Adipocyte (in vitro differentiated cells): Measurements from ENCODE around the gene ASCC3.
A peak's percentile ranks its signal among the peaks of the same experiment; 100 is the strongest.

Experiments used
- DNase-seq: peaks from one replicate; pipeline ENCODE4 v3.0.0-alpha.2; 2015; ENCODE audit warnings: low read depth
- H3K27me3 ChIP-seq: replicated peaks from 2 replicates; pipeline ENCODE4 v1.7.0; 2013; ENCODE audit warnings: mild to moderate bottlenecking, low read length, moderate library complexity; ENCODE audit not compliant: control insufficient read depth, insufficient read depth
- H3K36me3 ChIP-seq: 2 replicates; pipeline ENCODE4 v1.7.0; 2013; ENCODE audit warnings: low read length, mild to moderate bottlenecking, moderate library complexity; ENCODE audit not compliant: control insufficient read depth, insufficient read depth, severe bottlenecking
- H3K4me1 ChIP-seq: 2 replicates; pipeline ENCODE4 v1.7.0; 2013; ENCODE audit warnings: mild to moderate bottlenecking, low read length, moderate library complexity; ENCODE audit not compliant: control insufficient read depth, insufficient read depth
- H3K4me3 ChIP-seq: 2 replicates; pipeline ENCODE4 v1.7.0; 2013; ENCODE audit warnings: mild to moderate bottlenecking, low read length, moderate library complexity
- H3K9ac ChIP-seq: 2 replicates; pipeline ENCODE4 v1.7.0; 2013; ENCODE audit warnings: mild to moderate bottlenecking, low read length, moderate library complexity
- H3K9me3 ChIP-seq: 2 replicates; pipeline ENCODE4 v1.7.0; 2013; ENCODE audit warnings: mild to moderate bottlenecking, low read length, moderate library complexity; ENCODE audit not compliant: control insufficient read depth

ASCC3 gene

DNA sequence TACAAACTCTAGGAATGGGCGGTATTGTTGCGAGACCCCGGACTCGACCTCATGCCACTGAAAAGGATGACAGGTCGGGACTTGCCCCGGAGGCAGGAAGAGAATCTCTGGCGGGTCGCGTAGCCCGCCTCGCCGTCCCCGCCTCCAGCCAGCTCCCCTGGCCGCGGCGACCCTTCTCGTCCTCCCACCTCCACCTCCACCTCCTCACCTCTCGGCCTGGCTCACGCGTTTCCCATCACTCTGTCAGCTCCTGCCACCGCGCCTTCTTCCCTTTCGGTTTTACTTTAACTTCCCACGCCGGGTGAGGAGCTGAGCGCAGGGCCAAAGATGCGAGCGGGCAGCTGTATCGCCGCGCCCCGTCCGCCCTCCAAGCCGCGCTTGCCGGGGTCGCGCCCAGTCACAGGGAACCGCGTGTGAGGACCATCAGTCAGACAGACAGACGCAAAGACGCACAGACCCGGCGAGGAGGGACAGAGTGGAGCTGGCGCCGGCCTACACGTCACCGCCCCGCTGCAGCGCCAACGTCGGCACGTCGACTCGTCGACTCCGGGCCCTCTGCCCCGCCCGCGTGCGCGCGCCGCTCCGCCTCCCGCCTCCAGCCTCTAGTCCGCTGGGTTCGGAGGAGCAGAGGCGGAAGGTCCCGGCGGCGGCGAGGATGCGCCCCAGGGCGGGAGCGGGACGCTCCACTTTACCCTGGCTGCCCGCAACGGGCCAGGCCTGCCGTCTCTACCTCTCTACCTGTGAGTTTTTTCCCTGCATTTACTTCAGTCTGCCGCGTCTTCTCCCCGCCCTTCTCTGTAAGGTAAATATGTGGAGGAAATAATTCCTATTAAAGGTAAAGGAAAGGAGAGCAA, at the start of gene ASCC3:
TSS of gene ASCC3 (minus strand) at position 477 of the 854 bp plus-strand sequence. CDS start 13,332 bp downstream, outside the sequence.
- DNase-seq: peak; percentile 97
- H3K9ac ChIP-seq: peak within 1 kb of the TSS; percentile 93
- H3K27me3 ChIP-seq: no peaks in the 10 kb centered on the region
- H3K36me3 ChIP-seq: no peaks in the 10 kb centered on the region
- peaks cover 27% of the 10 kb centered on the region for H3K4me1 ChIP-seq
- H3K4me3 ChIP-seq: peak within 1 kb of the TSS; percentile 98
- H3K9me3 ChIP-seq: no peaks in the 10 kb centered on the region

DNA sequence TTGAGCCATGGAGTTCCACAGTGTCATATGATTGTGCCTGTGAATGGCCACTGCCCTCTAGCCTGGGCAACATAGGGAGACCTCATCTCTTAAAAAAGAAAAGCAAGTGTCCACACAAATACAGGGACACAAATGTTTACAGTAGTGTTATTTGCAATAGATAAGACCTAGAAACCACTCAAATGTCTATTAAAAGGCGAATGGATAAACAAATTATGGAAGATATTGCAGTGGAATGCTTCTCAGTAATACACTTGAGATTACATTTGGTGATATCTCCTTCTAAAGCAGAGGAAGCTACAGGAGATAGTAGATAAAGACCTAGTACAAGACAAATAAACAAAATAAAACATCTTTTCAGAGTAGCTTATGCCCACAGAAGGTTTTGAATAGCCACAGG, 44.6 kb upstream of the ASCC3 start:
- Histone ChIP-seq H3K9ac (no peak overlapping the region), H3K27me3 (no peaks in the 10 kb centered on the region), H3K9me3 (no peaks in the 10 kb centered on the region), H3K4me3 (no peak overlapping the region), H3K4me1 (no peaks in the 10 kb centered on the region), H3K36me3 (no peaks in the 10 kb centered on the region)
- no peak for DNase-seq

DNA sequence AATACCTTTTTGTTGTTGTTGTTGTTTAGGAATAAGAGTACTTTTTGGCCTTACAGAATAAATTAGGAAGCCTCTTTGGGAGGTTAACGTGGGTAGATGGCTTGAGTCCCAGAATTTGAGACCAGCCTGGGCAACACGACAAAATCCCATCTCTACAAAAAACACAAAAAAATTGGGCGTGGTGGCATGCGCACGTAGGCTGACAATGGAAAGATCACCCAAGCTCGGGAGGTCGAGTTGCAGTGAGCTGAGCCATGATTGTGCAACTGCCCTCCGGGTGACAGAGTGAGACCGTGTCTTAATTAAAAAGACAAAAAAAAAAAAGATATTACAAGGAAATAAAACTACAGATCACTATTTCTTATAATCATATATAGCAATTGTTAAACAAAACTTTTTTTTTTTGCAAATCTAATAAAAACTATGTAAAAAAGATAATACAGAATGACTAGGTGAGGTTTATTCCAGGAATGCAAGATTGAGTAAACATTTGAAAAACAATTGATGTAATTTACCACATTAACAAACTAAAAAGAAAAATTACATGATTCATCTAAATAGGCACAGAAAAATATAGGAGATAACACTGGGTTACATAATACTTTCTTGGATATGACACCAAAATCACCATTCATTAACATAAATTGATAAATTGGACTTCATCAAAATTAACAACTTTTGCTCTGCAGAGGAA, 43.6 kb upstream of the ASCC3 start:
- Histone ChIP-seq H3K9ac (no peak overlapping the region), H3K4me3 (no peak overlapping the region), H3K27me3 (no peaks in the 10 kb centered on the region), H3K4me1 (no peaks in the 10 kb centered on the region), H3K36me3 (no peaks in the 10 kb centered on the region), H3K9me3 (no peaks in the 10 kb centered on the region)
- DNase-seq: no peak

DNA sequence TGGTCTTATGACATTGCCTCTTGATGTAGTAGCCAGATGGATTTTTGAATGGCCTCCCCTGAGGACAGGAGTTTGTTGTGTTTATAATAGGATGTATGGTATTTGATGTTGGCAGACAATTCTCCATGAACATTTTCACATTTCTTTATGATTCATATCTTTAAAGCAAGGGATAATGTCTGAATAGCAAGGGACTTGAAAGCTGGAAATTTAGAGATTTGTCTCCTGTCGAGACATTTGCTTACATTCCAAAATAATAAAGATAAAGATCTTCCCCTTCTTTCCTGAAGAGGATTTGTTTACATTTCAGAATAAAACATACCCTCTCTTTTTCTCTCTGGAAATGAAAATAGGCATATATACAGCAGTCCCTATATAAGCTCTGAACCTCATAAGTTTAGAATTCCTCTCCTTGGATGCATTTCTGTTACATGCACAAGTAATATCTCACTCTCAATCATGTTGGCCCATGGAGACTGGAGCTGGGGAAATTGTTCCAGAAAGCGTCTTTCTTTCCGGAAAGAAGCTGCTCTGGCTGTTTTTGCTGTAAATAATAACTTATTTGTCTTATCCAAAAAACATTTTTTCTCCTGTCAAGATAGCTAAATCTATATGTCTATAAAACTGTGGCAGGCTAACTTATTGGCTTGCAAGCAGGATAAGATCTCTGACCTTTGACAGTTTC, 42.5 kb upstream of the ASCC3 start:
- Histone ChIP-seq H3K4me1 (no peaks in the 10 kb centered on the region), H3K36me3 (no peaks in the 10 kb centered on the region), H3K27me3 (no peaks in the 10 kb centered on the region), H3K9ac (no peak overlapping the region), H3K9me3 (no peaks in the 10 kb centered on the region), H3K4me3 (no peak overlapping the region)
- DNase-seq: peak; percentile 33

DNA sequence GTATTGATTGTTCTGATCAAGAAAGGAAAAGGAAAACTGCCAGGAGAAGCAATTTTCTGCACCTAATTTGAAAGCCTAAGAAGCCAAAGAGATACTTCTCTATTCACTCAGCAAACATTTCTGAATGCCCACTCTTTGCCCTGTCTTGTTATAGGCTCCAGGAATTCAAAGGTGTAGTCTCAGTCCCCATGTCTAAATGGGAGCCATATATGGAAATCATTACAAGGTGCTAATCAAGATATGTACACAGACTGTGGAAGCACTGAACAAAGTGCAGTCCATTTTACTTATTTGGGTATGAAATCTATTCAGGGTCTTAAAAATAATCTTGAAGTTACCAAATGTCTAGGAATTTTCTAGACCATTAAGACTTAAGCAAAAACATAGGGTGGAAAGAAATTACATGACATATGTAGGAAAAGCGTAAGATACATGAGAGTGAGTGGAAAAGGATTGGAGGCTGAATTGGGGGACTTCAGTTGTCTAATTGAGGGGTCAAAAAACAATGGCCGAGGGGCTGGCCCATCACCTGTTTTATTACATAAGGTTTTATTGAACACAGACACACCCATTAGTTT, 39.0 kb upstream of the ASCC3 start:
- no peak overlapping the region for H3K9ac ChIP-seq

GRCh38 chr6:100918152-100918551, 37.0 kb upstream of the ASCC3 start:
- Histone ChIP-seq H3K9ac (no peak overlapping the region), H3K4me1 (no peaks in the 10 kb centered on the region), H3K36me3 (no peaks in the 10 kb centered on the region), H3K4me3 (no peak overlapping the region), H3K9me3 (no peaks in the 10 kb centered on the region), H3K27me3 (no peaks in the 10 kb centered on the region)
- DNase-seq: no peak

More for the DNA sequence above, 39.0 kb upstream of the ASCC3 start:
- no peaks in the 10 kb centered on the region for H3K36me3 ChIP-seq
- H3K27me3 ChIP-seq: no peaks in the 10 kb centered on the region
- no peak overlapping the region for H3K4me3 ChIP-seq
- no peaks in the 10 kb centered on the region for H3K9me3 ChIP-seq
- H3K4me1 ChIP-seq: no peaks in the 10 kb centered on the region
- DNase-seq: no peak

- Histone ChIP-seq H3K4me1 (no peaks in the 10 kb centered on the region), H3K9me3 (no peaks in the 10 kb centered on the region), H3K27me3 (no peaks in the 10 kb centered on the region), H3K9ac (no peak overlapping the region), H3K4me3 (no peak overlapping the region), H3K36me3 (no peaks in the 10 kb centered on the region)
- no peak for DNase-seq
Measured at GRCh38 chr6:100915876-100916275, 34.7 kb upstream of the ASCC3 start.

DNA sequence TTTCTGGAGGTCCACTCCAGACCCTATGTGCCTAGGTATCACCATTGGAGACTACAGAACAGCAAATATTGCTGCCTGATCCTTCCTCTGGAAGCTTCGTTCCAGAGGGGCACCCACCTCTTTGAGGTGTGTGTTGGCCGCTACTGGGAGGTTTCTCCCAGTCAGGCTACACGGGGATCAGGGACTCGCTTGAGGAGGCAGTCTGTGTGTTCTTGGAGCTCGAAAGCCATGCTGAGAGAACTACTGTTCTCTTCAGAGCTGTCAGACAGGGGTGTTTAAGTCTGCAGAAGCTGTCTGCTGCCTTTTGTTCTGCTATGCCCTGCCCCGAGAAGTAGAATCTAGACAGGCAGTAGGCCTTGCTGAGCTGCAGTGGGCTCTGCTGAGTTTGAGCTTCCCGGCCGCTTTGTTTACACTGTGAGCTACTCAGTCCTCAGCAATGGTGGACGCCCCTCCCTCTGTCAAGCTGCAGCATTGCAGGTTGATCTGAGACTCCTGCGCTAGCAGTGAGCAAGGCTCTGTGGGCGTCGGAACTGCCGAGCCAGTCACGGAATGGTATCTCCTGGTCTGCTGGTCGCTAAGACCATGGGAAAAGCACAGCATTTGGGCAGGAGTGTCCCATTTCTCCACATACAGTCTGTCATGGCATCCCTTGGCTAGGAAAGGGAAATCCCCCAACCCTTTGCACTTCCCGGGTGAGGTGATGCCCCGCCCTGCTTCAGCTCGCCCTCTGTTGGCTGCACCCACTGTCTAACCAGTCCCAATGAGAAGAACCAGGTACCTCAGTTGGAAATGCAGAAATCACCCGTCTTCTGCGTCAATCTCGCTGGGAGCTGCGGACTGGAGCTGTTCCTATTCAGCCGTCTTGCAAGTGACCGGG, 32.5 kb upstream of the ASCC3 start:
- Histone ChIP-seq H3K36me3 (no peaks in the 10 kb centered on the region), H3K27me3 (no peaks in the 10 kb centered on the region), H3K4me3 (no peak overlapping the region), H3K9ac (no peak overlapping the region), H3K9me3 (no peaks in the 10 kb centered on the region), H3K4me1 (no peaks in the 10 kb centered on the region)
- DNase-seq: peak; percentile 41

GRCh38 chr6:100906325-100906724, 25.2 kb upstream of the ASCC3 start:
- H3K4me3 ChIP-seq: no peak overlapping the region
- no peaks in the 10 kb centered on the region for H3K9me3 ChIP-seq
- DNase-seq: peak; percentile 28
- H3K9ac ChIP-seq: no peak overlapping the region
- peaks cover 2% of the 10 kb centered on the region for H3K4me1 ChIP-seq
- no peaks in the 10 kb centered on the region for H3K27me3 ChIP-seq
- no peaks in the 10 kb centered on the region for H3K36me3 ChIP-seq

- H3K36me3 ChIP-seq: no peaks in the 10 kb centered on the region
- no peak overlapping the region for H3K4me3 ChIP-seq
- DNase-seq: no peak
Measured at GRCh38 chr6:100905067-100905466, 23.9 kb upstream of the ASCC3 start.

More at GRCh38 chr6:100905067-100905466, 23.9 kb upstream of the ASCC3 start:
- no peaks in the 10 kb centered on the region for H3K27me3 ChIP-seq
- H3K9ac ChIP-seq: no peak overlapping the region
- peaks cover 9% of the 10 kb centered on the region for H3K4me1 ChIP-seq
- no peaks in the 10 kb centered on the region for H3K9me3 ChIP-seq
